Measurements from ENCODE around the gene GPC3. TPM values are rescaled to one million over a fixed set of nuclear protein-coding genes. Genes with fewer than 3 reads are reported as not detected.

GPC3 gene
- total and polyA plus RNA-seq, 3 experiments from 2014 or later: not detected

- DNase-seq: no peak
- peak overlapping the region in 1 of 8 donors; percentile 55 for H3K27ac Mint-ChIP-seq
- H3K27ac ChIP-seq (ENCODE audit: low read depth, low read length): no peak overlapping the region
- H3K4me1 Mint-ChIP-seq: no peaks in the 10 kb centered on the region
- H3K27me3 Mint-ChIP-seq: peaks cover 4 to 5% of the 10 kb centered on the region in 2 donors
- H3K4me3 Mint-ChIP-seq: no peak overlapping the region
- ChIA-PET POLR2A (no interaction called here), CTCF (no interaction called here)
- H3K4me1 ChIP-seq (ENCODE audit: insufficient read depth, low read length): no peaks in the 10 kb centered on the region
- no peaks in the 10 kb centered on the region for H3K36me3 ChIP-seq (ENCODE audit: insufficient read depth, low read length)
- no peak overlapping the region for H3K4me3 ChIP-seq (ENCODE audit: low read length)
- no peaks in the 10 kb centered on the region for H3K36me3 Mint-ChIP-seq
- H3K9me3 ChIP-seq (ENCODE audit: low read length): no peaks in the 10 kb centered on the region
- no peaks in the 10 kb centered on the region for H3K27me3 ChIP-seq (ENCODE audit: insufficient read depth, low read length, poor library complexity, severe bottlenecking)
- no peaks in the 10 kb centered on the region for H3K9me3 Mint-ChIP-seq
These were observed 103.5 kb downstream of the GPC3 start for GRCh38 chrX:133881893-133882292.

- no peak overlapping the region for H3K4me3 Mint-ChIP-seq
- Histone ChIP-seq H3K27ac (ENCODE audit: low read depth, low read length) (no peak overlapping the region), H3K4me3 (ENCODE audit: low read length) (no peak overlapping the region), H3K27me3 (ENCODE audit: insufficient read depth, low read length, poor library complexity, severe bottlenecking) (no peaks in the 10 kb centered on the region), H3K4me1 (ENCODE audit: insufficient read depth, low read length) (no peaks in the 10 kb centered on the region), H3K36me3 (ENCODE audit: insufficient read depth, low read length) (no peaks in the 10 kb centered on the region), H3K9me3 (ENCODE audit: low read length) (no peaks in the 10 kb centered on the region)
- no peaks in the 10 kb centered on the region for H3K9me3 Mint-ChIP-seq
- ChIA-PET CTCF (no interaction called here), POLR2A (no interaction called here)
- H3K36me3 Mint-ChIP-seq: no peaks in the 10 kb centered on the region
- peaks cover 4 to 5% of the 10 kb centered on the region in 2 donors for H3K27me3 Mint-ChIP-seq
- no peak overlapping the region for H3K27ac Mint-ChIP-seq
- no peaks in the 10 kb centered on the region for H3K4me1 Mint-ChIP-seq
- DNase-seq: no peak
These were observed 104.4 kb downstream of the GPC3 start for GRCh38 chrX:133881007-133881406.

- H3K4me3 ChIP-seq (ENCODE audit: low read length): no peak overlapping the region
- H3K27ac Mint-ChIP-seq: no peak overlapping the region
- CTCF ChIA-PET: no interaction called here
These were observed 105.4 kb downstream of the GPC3 start for GRCh38 chrX:133880032-133880443.

GRCh38 chrX:133878710-133879109, 106.7 kb downstream of the GPC3 start:
- H3K36me3 Mint-ChIP-seq: no peaks in the 10 kb centered on the region
- H3K4me3 Mint-ChIP-seq: no peak overlapping the region
- POLR2A ChIA-PET: no interaction called here
- H3K27ac Mint-ChIP-seq: no peak overlapping the region
- H3K9me3 Mint-ChIP-seq: no peaks in the 10 kb centered on the region
- Histone ChIP-seq H3K27me3 (ENCODE audit: insufficient read depth, low read length, poor library complexity, severe bottlenecking) (no peaks in the 10 kb centered on the region), H3K36me3 (ENCODE audit: insufficient read depth, low read length) (no peaks in the 10 kb centered on the region), H3K27ac (ENCODE audit: low read depth, low read length) (no peak overlapping the region), H3K9me3 (ENCODE audit: low read length) (no peaks in the 10 kb centered on the region), H3K4me1 (ENCODE audit: insufficient read depth, low read length) (no peaks in the 10 kb centered on the region), H3K4me3 (ENCODE audit: low read length) (no peak overlapping the region)
- peaks cover 4 to 10% of the 10 kb centered on the region in 2 donors for H3K27me3 Mint-ChIP-seq
- CTCF ChIA-PET: no interaction called here
- H3K4me1 Mint-ChIP-seq: no peaks in the 10 kb centered on the region
- no peak for DNase-seq

More at GRCh38 chrX:133880032-133880443, 105.4 kb downstream of the GPC3 start:
- no peaks in the 10 kb centered on the region for H3K27me3 ChIP-seq (ENCODE audit: insufficient read depth, low read length, poor library complexity, severe bottlenecking)
- Mint-ChIP-seq H3K4me3 (no peak overlapping the region), H3K36me3 (no peaks in the 10 kb centered on the region), H3K4me1 (no peaks in the 10 kb centered on the region), H3K9me3 (no peaks in the 10 kb centered on the region), H3K27me3 (peaks cover 4 to 5% of the 10 kb centered on the region in 2 donors)
- H3K36me3 ChIP-seq (ENCODE audit: insufficient read depth, low read length): no peaks in the 10 kb centered on the region
- H3K4me1 ChIP-seq (ENCODE audit: insufficient read depth, low read length): no peaks in the 10 kb centered on the region
- H3K9me3 ChIP-seq (ENCODE audit: low read length): no peaks in the 10 kb centered on the region
- H3K27ac ChIP-seq (ENCODE audit: low read depth, low read length): no peak overlapping the region
- POLR2A ChIA-PET: no interaction called here
- no peak for DNase-seq

- ChIA-PET CTCF (no interaction called here), POLR2A (no interaction called here)
- Mint-ChIP-seq H3K4me1 (no peaks in the 10 kb centered on the region), H3K9me3 (no peaks in the 10 kb centered on the region), H3K4me3 (no peak overlapping the region), H3K36me3 (no peaks in the 10 kb centered on the region), H3K27me3 (peaks cover 4 to 6% of the 10 kb centered on the region in 2 donors), H3K27ac (no peak overlapping the region)
- no peaks in the 10 kb centered on the region for H3K9me3 ChIP-seq (ENCODE audit: low read length)
- no peak overlapping the region for H3K27ac ChIP-seq (ENCODE audit: low read depth, low read length)
- H3K36me3 ChIP-seq (ENCODE audit: insufficient read depth, low read length): no peaks in the 10 kb centered on the region
- no peaks in the 10 kb centered on the region for H3K4me1 ChIP-seq (ENCODE audit: insufficient read depth, low read length)
- H3K27me3 ChIP-seq (ENCODE audit: insufficient read depth, low read length, poor library complexity, severe bottlenecking): no peaks in the 10 kb centered on the region
- DNase-seq: no peak
- H3K4me3 ChIP-seq (ENCODE audit: low read length): no peak overlapping the region
These were observed 108.7 kb downstream of the GPC3 start for GRCh38 chrX:133876646-133877045.

- Mint-ChIP-seq H3K4me3 (no peak overlapping the region), H3K27me3 (peaks cover 3 to 9% of the 10 kb centered on the region in 2 donors), H3K27ac (no peak overlapping the region), H3K36me3 (no peaks in the 10 kb centered on the region), H3K9me3 (no peaks in the 10 kb centered on the region), H3K4me1 (no peaks in the 10 kb centered on the region)
- Histone ChIP-seq H3K4me1 (ENCODE audit: insufficient read depth, low read length) (no peaks in the 10 kb centered on the region), H3K27me3 (ENCODE audit: insufficient read depth, low read length, poor library complexity, severe bottlenecking) (no peaks in the 10 kb centered on the region), H3K27ac (ENCODE audit: low read depth, low read length) (no peak overlapping the region), H3K36me3 (ENCODE audit: insufficient read depth, low read length) (no peaks in the 10 kb centered on the region), H3K4me3 (ENCODE audit: low read length) (no peak overlapping the region), H3K9me3 (ENCODE audit: low read length) (no peaks in the 10 kb centered on the region)
- no peak for DNase-seq
- CTCF ChIA-PET: no interaction called here
- POLR2A ChIA-PET: no interaction called here
These were observed 116.1 kb downstream of the GPC3 start for GRCh38 chrX:133869270-133869669.

GRCh38 chrX:133868682-133869081, 116.7 kb downstream of the GPC3 start:
- CTCF ChIA-PET: no interaction called here
- H3K4me1 Mint-ChIP-seq: no peaks in the 10 kb centered on the region
- H3K9me3 Mint-ChIP-seq: no peaks in the 10 kb centered on the region

GRCh38 chrX:133868250-133868649, 117.1 kb downstream of the GPC3 start:
- H3K4me1 Mint-ChIP-seq: no peaks in the 10 kb centered on the region
- H3K4me1 ChIP-seq (ENCODE audit: insufficient read depth, low read length): no peaks in the 10 kb centered on the region
- no peak overlapping the region for H3K4me3 Mint-ChIP-seq
- CTCF ChIA-PET: no interaction called here
- no peak overlapping the region for H3K27ac Mint-ChIP-seq
- H3K27me3 ChIP-seq (ENCODE audit: insufficient read depth, low read length, poor library complexity, severe bottlenecking): no peaks in the 10 kb centered on the region
- no peak for DNase-seq
- H3K36me3 Mint-ChIP-seq: no peaks in the 10 kb centered on the region
- H3K36me3 ChIP-seq (ENCODE audit: insufficient read depth, low read length): no peaks in the 10 kb centered on the region
- no peak overlapping the region for H3K27ac ChIP-seq (ENCODE audit: low read depth, low read length)
- H3K27me3 Mint-ChIP-seq: peaks cover 3 to 4% of the 10 kb centered on the region in 2 donors
- POLR2A ChIA-PET: no interaction called here
- H3K9me3 Mint-ChIP-seq: no peaks in the 10 kb centered on the region
- H3K4me3 ChIP-seq (ENCODE audit: low read length): no peak overlapping the region
- no peaks in the 10 kb centered on the region for H3K9me3 ChIP-seq (ENCODE audit: low read length)

More at GRCh38 chrX:133868682-133869081, 116.7 kb downstream of the GPC3 start:
- H3K9me3 ChIP-seq (ENCODE audit: low read length): no peaks in the 10 kb centered on the region
- no peak overlapping the region for H3K4me3 Mint-ChIP-seq
- H3K27me3 Mint-ChIP-seq: peaks cover 3 to 6% of the 10 kb centered on the region in 2 donors
- H3K4me3 ChIP-seq (ENCODE audit: low read length): no peak overlapping the region
- no peak overlapping the region for H3K27ac Mint-ChIP-seq
- H3K27me3 ChIP-seq (ENCODE audit: insufficient read depth, low read length, poor library complexity, severe bottlenecking): no peaks in the 10 kb centered on the region
- DNase-seq: no peak
- no peaks in the 10 kb centered on the region for H3K36me3 Mint-ChIP-seq
- POLR2A ChIA-PET: no interaction called here
- H3K36me3 ChIP-seq (ENCODE audit: insufficient read depth, low read length): no peaks in the 10 kb centered on the region
- no peaks in the 10 kb centered on the region for H3K4me1 ChIP-seq (ENCODE audit: insufficient read depth, low read length)
- H3K27ac ChIP-seq (ENCODE audit: low read depth, low read length): no peak overlapping the region
